B cell (primary cell): ENCODE measurements around the gene CRTC1. TPM values are rescaled to one million over a fixed set of nuclear protein-coding genes. Genes with fewer than 3 reads are reported as not detected.
"Not testable (repeated sequence)": the region's sequence is repeated elsewhere in the genome, so short reads cannot be mapped to it uniquely, and the experiment has no call there.

Experiments used
- ATAC-seq: fragments of 200-7000 bp; cut with Tn5 transposase; one replicate; pipeline ENCODE4 v1.10.0; 2021; ENCODE audit warnings: low read depth, mild to moderate bottlenecking, moderate number of reproducible peaks, moderate library complexity
- CTCF ChIA-PET: fragments of 350-600 bp; sonication (Branson Sonifier 250); formaldehyde crosslinking; loops from one replicate; lab custom pipeline; 2021; ENCODE audit warnings: antibody characterized with exemption, inconsistent platforms; lab: Charles Lee
- POLR2A ChIA-PET: fragments of 350-600 bp; sonication (Branson Sonifier 250); formaldehyde crosslinking; loops from one replicate; lab custom pipeline; 2021; ENCODE audit warnings: antibody characterized with exemption; lab: Charles Lee
- DNase-seq: peaks from one replicate; pipeline ENCODE4 v3.0.0; 2013
- H2AFZ ChIP-seq: 2 replicates; pipeline ENCODE4 v1.6.1; 2012; ENCODE audit warnings: mild to moderate bottlenecking, low read depth, low read length; ENCODE audit not compliant: insufficient read depth, poor library complexity, severe bottlenecking
- H3K27ac ChIP-seq, 2 donors: 1 replicate in 1 of 2; 2 replicates in 1 of 2; pipeline ENCODE4 v1.5.1; 2012 to 2013; ENCODE audit warnings: low read length in 2 of 2, mild to moderate bottlenecking in 2 of 2, moderate library complexity in 1 of 2
- H3K27me3 ChIP-seq, 4 experiments: fragments of 200-600 bp in 1 of 4; sonication (generic) in 1 of 4; replicated peaks in 1 of 4; 1 replicate in 2 of 4; 2 replicates in 2 of 4; pipeline versions ENCODE4 v1.6.1 to v1.7.0; 2013 to 2016; ENCODE audit warnings: low read length in 3 of 4, mild to moderate bottlenecking in 2 of 4, mixed read lengths in 1 of 4, moderate library complexity in 1 of 4; ENCODE audit not compliant: insufficient read depth in 4 of 4, control insufficient read depth in 3 of 4; ENCODE audit errors: control extremely low read depth in 1 of 4
- H3K36me3 ChIP-seq, 2 experiments: replicated peaks in 1 of 2; 1 replicate in 1 of 2; 2 replicates in 1 of 2; pipeline versions ENCODE4 v1.6.1 to v1.7.1; 2013; ENCODE audit warnings: low read length in 1 of 2; ENCODE audit not compliant: insufficient read depth in 2 of 2, control insufficient read depth in 1 of 2; ENCODE audit errors: control extremely low read depth in 1 of 2, extremely low read depth in 1 of 2
- H3K4me1 ChIP-seq, 2 donors: fragments of 200-600 bp in 1 of 2; sonication (generic) in 1 of 2; 1 replicate in 1 of 2; 2 replicates in 1 of 2; pipeline versions ENCODE4 v1.5.1 to v1.6.1; 2013 to 2017; ENCODE audit warnings: low read length in 2 of 2; ENCODE audit not compliant: control insufficient read depth in 2 of 2, insufficient read depth in 2 of 2
- H3K4me2 ChIP-seq: replicated peaks from 2 replicates; pipeline ENCODE3; 2012; ENCODE audit warnings: mild to moderate bottlenecking, low read depth, low read length; ENCODE audit not compliant: poor library complexity, severe bottlenecking
- H3K4me3 ChIP-seq, 5 experiments: fragments of 200-600 bp in 1 of 5; sonication (generic) in 1 of 5; 1 replicate in 3 of 5; 2 replicates in 2 of 5; pipeline versions ENCODE4 v1.5.1 to v1.7.0; 2011 to 2016; ENCODE audit warnings: low read length in 4 of 5, mild to moderate bottlenecking in 4 of 5, low read depth in 2 of 5, control low read depth in 1 of 5, moderate library complexity in 1 of 5; ENCODE audit not compliant: insufficient read depth in 1 of 5; ENCODE audit errors: control extremely low read depth in 1 of 5, extremely low read depth in 1 of 5
- H3K79me2 ChIP-seq: fragments of 200-600 bp; sonication (generic); one replicate; pipeline ENCODE4 v1.6.0; 2016; ENCODE audit warnings: low read length; ENCODE audit not compliant: control insufficient read depth, insufficient read depth
- H3K9ac ChIP-seq: fragments of 200-600 bp; sonication (generic); 2 replicates; pipeline ENCODE4 v1.6.1; 2017; ENCODE audit warnings: mild to moderate bottlenecking, low read length, moderate library complexity
- H3K9me3 ChIP-seq, 3 donors: one replicate each; pipeline versions ENCODE4 v1.6.1 to v1.7.1; 2013; ENCODE audit warnings: low read length in 2 of 3; ENCODE audit not compliant: control insufficient read depth in 2 of 3, insufficient read depth in 1 of 3; ENCODE audit errors: control extremely low read depth in 1 of 3
- H4K20me1 ChIP-seq: 2 replicates; pipeline ENCODE4 v1.6.0; 2012; ENCODE audit warnings: mild to moderate bottlenecking, low read length; ENCODE audit not compliant: insufficient read depth, control insufficient read depth, poor library complexity, severe bottlenecking
- H3K27ac Mint-ChIP-seq: one replicate; pipeline ENCODE4 v1.8.0; 2021; ENCODE audit warnings: mixed read lengths
- H3K27me3 Mint-ChIP-seq: one replicate; pipeline ENCODE4 v1.8.0; 2021; ENCODE audit warnings: mixed read lengths
- H3K4me1 Mint-ChIP-seq: one replicate; pipeline ENCODE4 v1.8.0; 2021; ENCODE audit warnings: mixed read lengths
- H3K4me3 Mint-ChIP-seq: one replicate; pipeline ENCODE4 v1.8.0; 2021; ENCODE audit warnings: mixed read lengths
- H3K9me3 Mint-ChIP-seq: one replicate; pipeline ENCODE4 v1.8.0; 2022; ENCODE audit warnings: mixed read lengths; ENCODE audit not compliant: insufficient read depth
- CTCF ChIP-seq: fragments of 200-600 bp; IDR thresholded peaks from one replicate; pipeline ENCODE4 v1.8.0; 2022; ENCODE audit warnings: antibody characterized with exemption, mild to moderate bottlenecking
- EZH2 ChIP-seq: IDR thresholded peaks from 2 replicates; pipeline ENCODE4 v1.6.1; 2012; ENCODE audit warnings: borderline replicate concordance, low read depth, mild to moderate bottlenecking, moderate library complexity, low read length; ENCODE audit not compliant: insufficient read depth, poor library complexity, severe bottlenecking
- WGBS: methylation state at CpG from one replicate; pipeline ENCODE4 v1.1.5; 2013; ENCODE audit warnings: missing lambda C conversion rate; ENCODE audit not compliant: insufficient coverage; 5-methylcytosine and 5-hydroxymethylcytosine counted together
- intact Hi-C: fragments of 100-400 bp; cut with micrococcal nuclease; formaldehyde crosslinking; loops from one replicate; pipeline ENCODE4 v1.10.0; 2022
- polyA plus RNA-seq: library from polyadenylated mRNA; depleted of rRNA; stranded (reverse); fragments of >200 nt; gene quantifications from 2 replicates; pipeline ENCODE4 v1.2.3, GENCODE V29; 2012
- total RNA-seq, 2 donors: library from RNA; stranded (reverse); fragments of 120-200 nt in 1 of 2; gene quantifications; 1 replicate in 1 of 2; 2 replicates in 1 of 2; pipeline versions ENCODE4 v1.2.3 to v1.2.4, GENCODE V29; 2013 to 2022

The CRTC1 gene
- total and polyA plus RNA-seq, 2 donors (not counting 1 experiment from before 2014, with no cell fraction given) = 15.9 to 30.1 TPM

DNA sequence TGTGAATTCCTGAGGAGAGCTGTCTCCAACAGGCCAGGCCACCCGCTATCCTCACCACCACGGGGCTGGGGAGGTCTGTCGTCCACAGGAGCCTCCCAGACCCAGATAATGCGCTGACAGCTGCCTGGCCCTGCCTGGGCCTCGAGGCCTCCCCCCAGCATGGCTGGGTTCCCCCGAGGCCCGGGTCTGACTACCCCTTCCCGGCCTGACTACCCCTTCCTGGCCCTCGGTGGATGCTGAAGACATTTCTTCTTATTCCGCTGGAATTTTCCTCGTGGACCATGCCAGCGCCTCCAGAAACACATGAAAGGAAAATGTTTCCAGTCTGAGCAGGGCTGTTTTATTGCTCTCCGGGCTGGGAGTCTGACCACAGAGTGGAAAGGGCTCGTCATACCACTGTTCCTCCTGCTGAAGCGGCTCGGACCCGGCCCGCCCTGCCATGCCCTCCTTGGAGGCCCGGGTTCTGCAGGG is 124.4 kb downstream of the CRTC1 start:
- WGBS = 91% methylated on average over 18 of the region's 19 CpGs
- Histone ChIP-seq H3K79me2 (no peaks in the 10 kb centered on the region), H3K9ac (no peak overlapping the region), H4K20me1 (no peaks in the 10 kb centered on the region), H3K9me3 (peaks cover 0 to 8% (median 0%) of the 10 kb centered on the region in 3 donors), H3K27ac (no peak overlapping the region), H3K4me2 (no peak overlapping the region), H3K36me3 (no peaks in the 10 kb centered on the region), H3K4me3 (no peak overlapping the region), H2AFZ (no peak overlapping the region), H3K27me3 (peaks cover 0 to 12% (median 0%) of the 10 kb centered on the region in 4 experiments), H3K4me1 (no peaks in the 10 kb centered on the region)
- POLR2A ChIA-PET = no interaction called here
- no peak for DNase-seq
- no peak for TF ChIP-seq CTCF
- TF ChIP-seq EZH2 = no peak
- peaks cover 3% of the 10 kb centered on the region for H3K4me1 Mint-ChIP-seq
- H3K27ac Mint-ChIP-seq = no peak overlapping the region
- no peak for ATAC-seq
- CTCF ChIA-PET = no interaction called here
- no peaks in the 10 kb centered on the region for H3K9me3 Mint-ChIP-seq
- intact Hi-C loops = no loop called here
- no peak overlapping the region for H3K4me3 Mint-ChIP-seq
- peaks cover 11% of the 10 kb centered on the region for H3K27me3 Mint-ChIP-seq

DNA sequence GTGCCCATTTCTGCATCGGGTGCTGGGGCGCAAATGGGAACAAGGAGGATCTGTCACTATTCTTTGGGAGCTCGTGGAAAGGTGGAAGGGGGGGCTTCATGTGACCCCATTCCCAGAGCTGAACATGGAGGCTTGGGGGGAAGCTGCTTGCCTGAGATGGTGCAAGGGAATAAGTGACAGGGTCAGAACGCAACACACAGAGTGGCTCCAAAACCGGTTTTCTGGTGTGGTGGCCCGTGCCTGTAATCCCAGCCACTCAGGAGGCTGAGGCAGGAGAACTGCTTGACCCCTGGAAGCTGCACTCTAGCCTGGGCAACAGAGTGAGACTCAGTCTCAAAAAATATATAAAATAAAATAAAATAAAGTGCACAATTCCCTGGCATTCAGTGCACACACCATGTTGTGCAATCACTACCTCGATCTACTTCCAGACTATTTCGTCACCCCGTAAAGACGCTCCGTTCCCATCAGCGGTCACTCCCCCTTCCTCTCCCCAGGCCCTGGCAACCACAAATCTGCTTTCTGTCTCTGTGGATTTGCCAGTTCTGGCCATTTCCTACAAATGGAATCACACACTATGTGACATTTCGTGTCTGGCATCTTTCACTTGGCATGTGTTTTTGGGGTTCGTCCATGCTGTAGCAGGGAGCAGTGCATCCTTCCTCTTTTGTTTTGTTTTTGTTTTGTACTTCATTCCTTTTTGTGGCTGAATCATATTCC is 125.8 kb downstream of the CRTC1 start:
- H3K4me3 ChIP-seq = no peak overlapping the region
- ChIA-PET CTCF (no interaction called here), POLR2A (no interaction called here)
- no peaks in the 10 kb centered on the region for H3K4me1 ChIP-seq
- Mint-ChIP-seq H3K4me1 (peaks cover 3% of the 10 kb centered on the region), H3K27ac (no peak overlapping the region), H3K9me3 (no peaks in the 10 kb centered on the region), H3K4me3 (no peak overlapping the region), H3K27me3 (peaks cover 9% of the 10 kb centered on the region)
- peak overlapping the region; percentile 58 for H2AFZ ChIP-seq
- no peak overlapping the region for H3K9ac ChIP-seq
- H3K4me2 ChIP-seq = peak overlapping the region; percentile 25
- H4K20me1 ChIP-seq = no peaks in the 10 kb centered on the region
- intact Hi-C loops = no loop called here
- TF ChIP-seq EZH2 (no peak), CTCF (no peak)
- no peaks in the 10 kb centered on the region for H3K79me2 ChIP-seq
- DNase-seq = no peak
- H3K27ac ChIP-seq = no peak overlapping the region
- 48% methylated on average over 13 of the region's 14 CpGs for WGBS
- ATAC-seq = no peak
- peaks cover 0 to 7% (median 0%) of the 10 kb centered on the region in 4 experiments for H3K27me3 ChIP-seq
- no peaks in the 10 kb centered on the region for H3K36me3 ChIP-seq
- H3K9me3 ChIP-seq = no peaks in the 10 kb centered on the region

GRCh38 chr19:18811638-18812037 is 128.2 kb downstream of the CRTC1 start:
- H3K4me3 ChIP-seq, H3K4me1 ChIP-seq, ATAC-seq, H3K27me3 Mint-ChIP-seq, H3K4me3 Mint-ChIP-seq, H3K27me3 ChIP-seq, H3K4me1 Mint-ChIP-seq, H4K20me1 ChIP-seq, H3K27ac Mint-ChIP-seq, H3K9me3 Mint-ChIP-seq, H3K27ac ChIP-seq, H3K9ac ChIP-seq, H3K4me2 ChIP-seq, H3K79me2 ChIP-seq, POLR2A ChIA-PET, DNase-seq, intact Hi-C loops, H3K9me3 ChIP-seq, H3K36me3 ChIP-seq, H2AFZ ChIP-seq: not testable (repeated sequence)
- WGBS = 91% methylated on average over 3 of the region's 5 CpGs
- CTCF ChIA-PET = interaction anchor here (1.1 kb wide), 1 partner anchor 215 kb away, joined by 3 read pairs; no protein-coding TSS in a partner anchor
